HG03342 (cell line): ENCODE results near the gene IL10RB.
"Not testable (repeated sequence)": the region's sequence is repeated elsewhere in the genome, so short reads cannot be mapped to it uniquely, and the experiment has no call there.

Experiments
- ATAC-seq: cut with Tn5 transposase; IDR thresholded peaks from one replicate; pipeline ENCODE4 v1.9.1; 2021; ENCODE audit warnings: mild to moderate bottlenecking, moderate library complexity; ENCODE audit not compliant: unreplicated experiment

IL10RB gene

DNA sequence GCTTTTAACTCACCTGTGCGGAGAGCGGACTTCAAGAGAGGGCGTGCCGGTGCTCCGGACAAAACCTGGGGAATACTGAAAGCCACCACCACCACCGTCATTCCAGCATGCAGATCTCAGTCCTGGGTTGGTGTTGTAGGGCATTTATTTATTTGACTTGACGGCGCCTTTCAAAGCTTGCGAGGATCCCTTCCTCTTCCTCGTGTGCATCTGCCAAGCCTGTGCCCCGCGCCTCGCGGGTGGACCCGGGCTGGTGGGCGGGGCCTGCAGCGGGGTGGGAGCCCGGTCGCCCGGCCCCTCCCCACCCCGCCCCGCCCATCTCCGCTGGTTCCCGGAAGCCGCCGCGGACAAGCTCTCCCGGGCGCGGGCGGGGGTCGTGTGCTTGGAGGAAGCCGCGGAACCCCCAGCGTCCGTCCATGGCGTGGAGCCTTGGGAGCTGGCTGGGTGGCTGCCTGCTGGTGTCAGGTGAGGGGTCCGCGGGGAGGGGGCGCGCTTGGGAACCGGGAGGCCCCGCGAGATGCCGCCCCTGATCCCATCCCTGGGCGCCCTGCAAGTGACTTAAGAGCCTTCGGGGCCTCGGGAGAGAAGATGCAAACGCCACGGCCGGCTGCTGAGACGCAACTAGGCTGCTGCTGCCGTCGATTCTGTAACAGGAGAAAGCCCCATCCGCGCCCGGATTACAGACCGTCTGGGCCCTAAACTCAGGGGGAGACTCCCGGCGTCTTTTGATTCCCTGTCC lies at the start of gene IL10RB:
Gene IL10RB, plus strand, starts transcription at position 318 of the 739 bp plus-strand sequence. Its CDS starts 99 bp downstream, at position 417.
- peak; percentile 42 for ATAC-seq

GRCh38 chr21:33217138-33217520 lies 49.0 kb upstream of the IL10RB start:
- ATAC-seq = no peak

- no peak for ATAC-seq
These were observed 46.9 kb upstream of the IL10RB start for GRCh38 chr21:33219300-33219699.

DNA sequence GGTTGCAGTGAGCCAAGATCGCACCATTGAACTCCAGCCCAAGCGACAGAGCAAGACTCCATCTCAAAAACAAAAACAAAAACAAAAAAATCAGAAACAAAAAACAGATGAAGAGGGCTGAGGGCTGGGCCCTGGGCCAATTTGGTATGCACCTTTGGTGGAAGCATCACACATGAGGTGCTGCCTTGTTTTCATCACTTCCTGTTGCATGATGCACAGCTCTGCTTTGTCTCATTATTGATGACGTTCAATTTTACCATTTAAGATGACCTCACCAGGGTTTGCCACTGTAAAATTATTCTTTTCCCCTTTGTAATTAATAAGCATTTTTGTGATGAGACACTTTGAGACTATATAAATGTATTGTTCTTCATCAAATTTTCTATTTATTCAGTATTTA lies 46.2 kb upstream of the IL10RB start:
- no peak for ATAC-seq

DNA sequence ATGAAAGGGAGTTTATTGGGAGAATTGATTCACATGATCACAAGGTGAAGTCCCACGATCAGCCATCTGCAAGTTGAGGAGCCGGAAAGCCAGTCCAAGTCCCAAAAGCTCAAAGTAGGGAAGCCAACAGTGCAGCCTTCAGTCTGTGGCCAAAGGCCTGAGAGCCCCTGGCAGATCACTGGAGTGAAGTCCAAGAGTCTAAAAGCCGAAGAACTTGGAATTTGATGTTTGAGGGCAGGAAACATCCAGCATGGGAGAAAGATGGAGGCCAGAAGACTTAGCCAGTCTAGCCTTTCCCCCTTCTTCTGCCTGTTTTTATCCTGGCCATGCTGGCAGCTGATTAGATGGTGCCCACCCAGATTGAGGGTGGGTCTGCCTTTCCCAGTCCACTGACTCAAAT lies 40.8 kb upstream of the IL10RB start:
- not testable (repeated sequence) for ATAC-seq

DNA sequence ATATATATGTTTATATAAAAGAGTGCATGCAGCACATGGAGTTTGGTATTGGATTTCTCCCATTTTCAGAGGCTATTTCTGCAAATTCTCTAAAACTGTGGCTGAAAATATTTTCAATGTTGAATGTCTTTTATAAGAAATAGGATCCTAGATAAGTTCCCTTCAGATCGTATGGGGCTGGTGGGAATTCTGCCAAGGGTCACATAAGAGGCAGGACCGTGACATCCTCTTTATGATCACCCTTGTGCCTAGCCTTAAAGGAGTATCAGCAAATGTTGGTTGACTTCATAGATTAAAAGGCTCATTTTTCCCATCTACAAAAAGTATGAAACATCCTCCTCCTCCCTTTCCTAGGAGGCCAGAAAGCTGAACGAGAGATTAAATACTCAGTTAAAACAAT lies 37.7 kb upstream of the IL10RB start:
- no peak for ATAC-seq

- no peak for ATAC-seq
These were observed 36.9 kb upstream of the IL10RB start for GRCh38 chr21:33229099-33229783.

DNA sequence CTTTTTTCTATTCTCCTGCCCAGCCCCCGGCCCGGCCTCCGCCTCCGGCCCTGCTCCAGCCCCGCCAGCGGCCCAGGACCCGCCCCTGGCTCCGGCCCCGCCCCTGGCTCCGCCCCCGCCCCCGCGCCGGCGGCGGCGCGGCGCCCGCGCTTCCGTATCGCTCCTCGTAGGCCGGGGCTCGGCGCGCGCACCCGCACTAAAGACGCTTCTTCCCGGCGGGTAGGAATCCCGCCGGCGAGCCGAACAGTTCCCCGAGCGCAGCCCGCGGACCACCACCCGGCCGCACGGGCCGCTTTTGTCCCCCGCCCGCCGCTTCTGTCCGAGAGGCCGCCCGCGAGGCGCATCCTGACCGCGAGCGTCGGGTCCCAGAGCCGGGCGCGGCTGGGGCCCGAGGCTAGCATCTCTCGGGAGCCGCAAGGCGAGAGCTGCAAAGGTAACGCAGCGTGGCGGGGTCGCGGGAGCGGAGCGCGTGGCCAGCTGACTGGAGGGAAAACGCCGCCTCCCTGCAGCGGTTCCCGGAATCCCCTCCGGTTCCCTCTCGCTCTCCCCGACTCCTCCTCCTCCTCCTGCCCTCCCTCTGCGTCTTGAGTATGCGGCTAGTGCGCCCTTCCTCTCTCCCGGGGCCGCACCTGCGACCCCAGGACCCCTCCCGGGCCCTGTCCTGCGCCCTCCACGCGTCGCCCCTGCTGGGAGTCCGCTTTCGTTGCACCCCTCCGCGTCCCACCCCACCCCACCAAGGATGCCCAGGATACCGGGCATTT lies 36.2 kb upstream of the IL10RB start, which contains the start of gene IFNAR2:
Gene IFNAR2, plus strand, starts transcription at position 155 of the 761 bp plus-strand sequence. CDS start 11,985 bp downstream, outside the sequence.
- ATAC-seq = peak; percentile 60

DNA sequence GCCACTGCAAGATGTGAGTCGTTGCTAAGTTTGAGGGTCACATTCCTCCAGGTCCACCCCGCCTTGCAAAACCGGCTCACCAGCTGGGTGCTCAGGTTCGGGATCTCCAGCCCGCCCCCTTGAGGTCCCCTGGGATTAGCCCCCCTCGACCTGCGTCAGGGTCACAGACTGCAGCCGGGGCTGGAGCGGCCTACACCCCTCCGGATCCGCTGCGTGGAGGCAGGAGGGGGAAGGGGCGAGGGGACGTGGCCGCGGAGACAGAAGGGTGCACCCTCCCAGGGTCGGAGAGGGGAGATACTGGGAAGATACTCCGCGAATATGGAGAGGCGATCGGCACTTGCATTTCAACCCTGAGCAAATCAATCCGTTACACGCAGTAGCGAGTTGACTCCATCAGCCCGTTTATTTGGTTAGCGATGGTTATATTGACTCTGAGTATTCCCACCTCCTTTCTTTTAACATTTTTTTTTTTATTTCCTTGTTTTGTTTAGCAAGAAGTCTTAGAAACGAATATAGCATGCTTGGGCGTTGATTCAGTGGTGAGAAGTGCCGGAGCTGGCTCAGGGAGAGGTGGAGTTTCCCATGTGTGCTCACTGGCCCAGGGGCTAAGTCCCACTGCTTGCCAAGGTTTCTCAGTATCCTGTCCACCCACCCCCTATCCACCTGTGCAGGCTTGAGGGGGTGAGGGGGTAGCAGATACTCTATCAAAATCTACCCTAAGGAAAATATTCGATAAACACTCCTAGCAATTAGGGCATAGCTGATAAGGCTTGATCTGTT lies 35.4 kb upstream of the IL10RB start:
- ATAC-seq = peak; percentile 27

DNA sequence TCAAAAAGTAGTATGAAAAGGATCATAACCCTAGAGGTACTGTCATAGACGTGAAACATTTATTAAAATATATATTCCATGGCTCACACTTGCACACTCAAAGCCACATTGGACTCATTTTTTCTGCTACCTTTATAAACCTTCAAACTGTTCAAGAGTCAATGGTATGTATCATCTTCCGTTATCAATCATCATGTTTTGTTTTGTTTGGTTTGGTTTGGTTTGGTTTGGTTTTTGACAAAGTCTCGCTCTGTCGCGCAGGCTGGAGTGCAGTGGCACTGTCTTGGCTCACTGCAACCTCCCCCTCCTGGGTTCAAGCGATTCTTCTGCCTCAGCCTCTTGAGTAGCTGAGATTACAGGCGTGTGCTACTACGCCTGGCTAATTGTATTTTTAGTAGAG lies 34.6 kb upstream of the IL10RB start:
- no peak for ATAC-seq

DNA sequence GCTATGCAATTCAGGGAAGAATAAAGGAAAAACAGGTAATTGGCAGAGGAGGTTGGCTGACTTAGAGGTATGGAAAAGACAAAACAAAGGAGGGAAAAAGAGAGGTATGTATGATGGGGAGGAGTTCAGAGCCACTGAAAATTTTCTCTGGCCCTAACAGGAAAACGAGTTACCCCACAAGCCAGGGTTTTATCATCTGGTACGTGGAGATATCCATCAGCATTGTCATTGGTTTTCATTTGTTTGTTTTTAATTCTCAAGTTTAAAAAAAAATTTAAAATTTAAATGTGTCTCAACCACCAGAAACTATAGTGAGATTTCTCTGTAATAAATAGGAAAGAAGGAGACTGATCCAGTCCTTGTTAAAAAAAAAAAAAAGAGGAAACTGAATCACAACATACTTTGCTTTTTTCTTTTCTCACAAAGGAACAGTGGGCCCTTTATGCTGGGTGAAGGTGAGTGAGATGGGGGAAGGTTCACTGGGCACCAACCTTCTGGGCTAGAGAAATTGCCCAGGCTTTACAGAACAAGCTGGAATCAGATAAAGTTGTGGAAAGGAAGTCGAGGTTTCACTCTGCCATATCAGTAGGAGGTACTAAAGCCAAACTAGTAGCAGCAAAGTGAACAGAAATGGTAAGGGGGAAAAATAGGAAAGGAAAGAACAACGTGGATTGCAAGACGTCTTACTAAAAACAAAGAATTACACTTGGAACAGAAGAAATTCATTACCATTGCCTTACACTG lies 33.7 kb upstream of the IL10RB start:
- no peak for ATAC-seq

GRCh38 chr21:33234635-33235520 lies 31.3 kb upstream of the IL10RB start:
- ATAC-seq = no peak

- no peak for ATAC-seq
These were observed 30.0 kb upstream of the IL10RB start for GRCh38 chr21:33236013-33236686.

- no peak for ATAC-seq
These were observed 29.4 kb upstream of the IL10RB start for GRCh38 chr21:33236766-33237165.

- ATAC-seq = no peak
These were observed 28.7 kb upstream of the IL10RB start for GRCh38 chr21:33237486-33237885.

DNA sequence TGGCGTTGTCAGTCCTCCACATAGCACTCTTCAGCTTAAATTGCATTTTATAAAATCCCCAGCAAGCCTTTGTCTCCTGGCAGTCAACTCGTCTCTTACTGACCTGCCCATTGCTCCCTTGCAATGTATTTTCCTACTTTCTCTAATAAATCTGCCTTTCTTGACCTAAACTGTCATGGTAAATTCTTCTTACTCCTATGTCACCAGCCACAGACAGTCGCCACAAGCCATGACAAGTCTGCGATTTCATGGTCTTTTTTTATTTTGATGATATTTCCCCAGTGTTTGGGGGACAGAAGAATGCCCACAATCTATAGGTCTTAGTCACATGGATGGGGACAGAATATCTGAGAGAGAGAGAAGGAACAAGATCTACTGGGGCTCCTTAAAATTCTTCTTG lies 28.0 kb upstream of the IL10RB start:
- peak; percentile 29 for ATAC-seq

- ATAC-seq = peak; percentile 68
These were observed 27.5 kb upstream of the IL10RB start for GRCh38 chr21:33238565-33239255.

- not testable (repeated sequence) for ATAC-seq
These were observed 26.5 kb upstream of the IL10RB start for GRCh38 chr21:33239559-33240127.
